ENCODE data around the gene FBN1.

DNA sequence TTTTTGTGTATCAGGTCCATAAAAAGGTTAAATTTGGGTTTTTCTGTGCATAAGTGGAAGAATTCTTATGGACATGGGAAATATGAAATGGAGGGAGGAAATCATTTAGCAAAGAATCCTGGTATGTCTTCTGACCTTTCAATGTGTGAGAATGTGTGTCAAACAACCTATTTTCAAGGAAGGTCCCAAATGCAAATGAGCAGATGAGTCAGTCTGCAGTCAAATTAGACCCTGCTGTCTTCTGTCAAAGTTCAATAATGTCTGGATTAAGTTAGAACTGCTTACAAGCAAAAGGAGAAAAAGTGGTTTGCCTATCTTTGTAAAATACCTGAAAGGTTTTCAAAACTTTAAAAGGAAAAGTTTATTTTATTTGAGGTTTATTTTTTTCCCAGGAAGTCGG is 15.3 kb downstream of the FBN1 start:
- TF ChIP-seq, protein P1, sequence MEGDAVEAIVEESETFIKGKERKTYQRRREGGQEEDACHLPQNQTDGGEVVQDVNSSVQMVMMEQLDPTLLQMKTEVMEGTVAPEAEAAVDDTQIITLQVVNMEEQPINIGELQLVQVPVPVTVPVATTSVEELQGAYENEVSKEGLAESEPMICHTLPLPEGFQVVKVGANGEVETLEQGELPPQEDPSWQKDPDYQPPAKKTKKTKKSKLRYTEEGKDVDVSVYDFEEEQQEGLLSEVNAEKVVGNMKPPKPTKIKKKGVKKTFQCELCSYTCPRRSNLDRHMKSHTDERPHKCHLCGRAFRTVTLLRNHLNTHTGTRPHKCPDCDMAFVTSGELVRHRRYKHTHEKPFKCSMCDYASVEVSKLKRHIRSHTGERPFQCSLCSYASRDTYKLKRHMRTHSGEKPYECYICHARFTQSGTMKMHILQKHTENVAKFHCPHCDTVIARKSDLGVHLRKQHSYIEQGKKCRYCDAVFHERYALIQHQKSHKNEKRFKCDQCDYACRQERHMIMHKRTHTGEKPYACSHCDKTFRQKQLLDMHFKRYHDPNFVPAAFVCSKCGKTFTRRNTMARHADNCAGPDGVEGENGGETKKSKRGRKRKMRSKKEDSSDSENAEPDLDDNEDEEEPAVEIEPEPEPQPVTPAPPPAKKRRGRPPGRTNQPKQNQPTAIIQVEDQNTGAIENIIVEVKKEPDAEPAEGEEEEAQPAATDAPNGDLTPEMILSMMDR (IDR thresholded peaks at IDR 0.05): no peak
- TF ChIP-seq POLR2A (IDR thresholded peaks at IDR 0.05): no peak

Data from esophagus squamous epithelium (tissue), 4 donors.